ENCODE measurements around the gene NKIRAS2. TPM values are rescaled to one million over a fixed set of nuclear protein-coding genes. Genes with fewer than 3 reads are reported as not detected.

Gene NKIRAS2
- total RNA-seq, 4 donors from 2014 or later: 33.7 to 52.5 (median 43.9) TPM

- 88% methylated on average over 5 of the region's 6 CpGs for WGBS
- Histone ChIP-seq H3K4me1 (peaks cover 78% of the 10 kb centered on the region), H3K36me3 (peaks cover 76% of the 10 kb centered on the region), H3K27ac (no peak overlapping the region), H3K4me3 (no peak overlapping the region), H3K27me3 (no peaks in the 10 kb centered on the region), H3K9me3 (no peaks in the 10 kb centered on the region)
- no peak for TF ChIP-seq CTCF (IDR thresholded peaks at IDR 0.05)
- DNase-seq (ENCODE audit: low spot score in 2 of 2): no peak
Observed at GRCh38 chr17:41974031-41974430, 45.9 kb upstream of the NKIRAS2 start.

- Histone ChIP-seq H3K4me1 (peaks cover 72% of the 10 kb centered on the region), H3K27ac (peak overlapping the region; percentile 26), H3K9me3 (no peaks in the 10 kb centered on the region), H3K27me3 (no peaks in the 10 kb centered on the region), H3K4me3 (no peak overlapping the region), H3K36me3 (peaks cover 75% of the 10 kb centered on the region)
- WGBS: 94% methylated on average over 4 of the region's 5 CpGs
- DNase-seq (ENCODE audit: low spot score in 2 of 2): no peak
- TF ChIP-seq POLR2AphosphoS5 (IDR thresholded peaks at IDR 0.05) (no peak), POLR2A (IDR thresholded peaks at IDR 0.05) (no peak), EP300 (IDR thresholded peaks at IDR 0.05) (no peak), CTCF (IDR thresholded peaks at IDR 0.05) (no peak)
Observed at GRCh38 chr17:41974658-41975057, 45.2 kb upstream of the NKIRAS2 start.

- TF ChIP-seq POLR2AphosphoS5 (IDR thresholded peaks at IDR 0.05): no peak
- no peak for TF ChIP-seq POLR2A (IDR thresholded peaks at IDR 0.05)
- TF ChIP-seq CTCF (IDR thresholded peaks at IDR 0.05): no peak
- no peak for TF ChIP-seq EP300 (IDR thresholded peaks at IDR 0.05)
- H3K4me3 ChIP-seq: no peak overlapping the region
- peak overlapping the region; percentile 45 for H3K27ac ChIP-seq
- DNase-seq (ENCODE audit: low spot score in 2 of 2): no peak
- peaks cover 67% of the 10 kb centered on the region for H3K4me1 ChIP-seq
- H3K36me3 ChIP-seq: peaks cover 81% of the 10 kb centered on the region
- WGBS: 76% methylated on average over 9 of the region's 9 CpGs
- no peaks in the 10 kb centered on the region for H3K27me3 ChIP-seq
- H3K9me3 ChIP-seq: no peaks in the 10 kb centered on the region
Observed at GRCh38 chr17:41975099-41976083, 44.5 kb upstream of the NKIRAS2 start.

GRCh38 chr17:41976142-41976768 lies 43.6 kb upstream of the NKIRAS2 start:
- TF ChIP-seq POLR2AphosphoS5 (IDR thresholded peaks at IDR 0.05) (no peak), CTCF (IDR thresholded peaks at IDR 0.05) (no peak), EP300 (IDR thresholded peaks at IDR 0.05) (no peak), POLR2A (IDR thresholded peaks at IDR 0.05) (no peak)
- no peaks in the 10 kb centered on the region for H3K9me3 ChIP-seq
- peak overlapping the region; percentile 0 for H3K4me3 ChIP-seq
- peaks cover 60% of the 10 kb centered on the region for H3K4me1 ChIP-seq
- no peak for DNase-seq (ENCODE audit: low spot score in 2 of 2)
- H3K27me3 ChIP-seq: no peaks in the 10 kb centered on the region
- peak overlapping the region; percentile 45 for H3K27ac ChIP-seq
- WGBS: 30% methylated on average over 9 of the region's 11 CpGs
- H3K36me3 ChIP-seq: peaks cover 85% of the 10 kb centered on the region

- peak overlapping the region; percentile 36 for H3K27ac ChIP-seq
- 84% methylated on average over 4 of the region's 4 CpGs for WGBS
- no peak overlapping the region for H3K4me3 ChIP-seq
- peaks cover 44% of the 10 kb centered on the region for H3K4me1 ChIP-seq
- DNase-seq (ENCODE audit: low spot score in 2 of 2): peak in 1 of 2 donors; percentile 55
- TF ChIP-seq CTCF (IDR thresholded peaks at IDR 0.05) (no peak), POLR2AphosphoS5 (IDR thresholded peaks at IDR 0.05) (no peak), POLR2A (IDR thresholded peaks at IDR 0.05) (no peak), EP300 (IDR thresholded peaks at IDR 0.05) (no peak)
- no peaks in the 10 kb centered on the region for H3K9me3 ChIP-seq
- H3K27me3 ChIP-seq: no peaks in the 10 kb centered on the region
- peaks cover 85% of the 10 kb centered on the region for H3K36me3 ChIP-seq
Observed at GRCh38 chr17:41977991-41978390, 41.9 kb upstream of the NKIRAS2 start.

All from suprapubic skin (tissue), 4 donors.